ENCODE measurements around the gene GFRA1. TPM values are rescaled to one million over a fixed set of nuclear protein-coding genes. Genes with fewer than 3 reads are reported as not detected.

GFRA1 gene
- polyA plus RNA-seq, 2 of the 4 experiments (the other 2 are of a cell fraction) = 4.0 to 9.5 TPM

GRCh38 chr10:116159197-116159596 is 113.8 kb downstream of the GFRA1 start (continued):
- TF ChIP-seq PHF8 (IDR thresholded peaks at IDR 0.05; ENCODE audit: borderline replicate concordance, low read depth) = no peak

DNA sequence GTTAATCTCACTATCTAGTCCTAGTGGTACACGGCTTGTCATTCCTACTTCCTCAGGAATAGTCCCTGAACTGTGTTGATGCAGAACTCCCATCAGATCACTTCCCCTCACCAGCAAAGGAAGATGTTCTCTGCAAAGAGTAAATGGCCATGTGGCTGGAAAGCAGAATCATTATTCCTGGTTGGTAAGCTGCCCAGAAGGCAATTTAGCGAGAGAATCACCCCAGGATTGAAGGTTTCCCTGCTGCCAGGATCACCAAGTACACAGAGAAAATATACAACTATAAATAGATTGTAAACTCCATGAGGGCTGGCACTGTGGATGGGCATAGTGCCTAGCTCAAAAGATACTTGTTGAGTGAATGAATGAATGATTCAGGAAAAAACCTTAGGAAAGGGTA is 115.0 kb downstream of the GFRA1 start:
- Histone ChIP-seq H3K4me1 (no peaks in the 10 kb centered on the region), H3K4me3 (no peak overlapping the region), H3K27ac (no peak overlapping the region), H3K4me2 (no peak overlapping the region), H3K9me3 (no peaks in the 10 kb centered on the region)
- DNase-seq (ENCODE audit: low read depth in 1 of 2, low spot score in 1 of 2) (no peak), ATAC-seq (no peak), FAIRE-seq (no peak)
- TF ChIP-seq BHLHE40 (IDR thresholded peaks at IDR 0.05; ENCODE audit: low read depth, low read length) = no peak
- no peak for TF ChIP-seq HES2 (IDR thresholded peaks at IDR 0.05)
- TF ChIP-seq JUN (IDR thresholded peaks at IDR 0.05) = no peak
- no peak for TF ChIP-seq ZNF302 (CRISPR knock-in tag; IDR thresholded peaks at IDR 0.05)
- no peak for TF ChIP-seq PHF8 (IDR thresholded peaks at IDR 0.05; ENCODE audit: borderline replicate concordance, low read depth)
- TF ChIP-seq, protein P1, sequence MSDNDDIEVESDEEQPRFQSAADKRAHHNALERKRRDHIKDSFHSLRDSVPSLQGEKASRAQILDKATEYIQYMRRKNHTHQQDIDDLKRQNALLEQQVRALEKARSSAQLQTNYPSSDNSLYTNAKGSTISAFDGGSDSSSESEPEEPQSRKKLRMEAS (IDR thresholded peaks at IDR 0.05) = no peak
- TF ChIP-seq PBX3 (IDR thresholded peaks at IDR 0.05) = no peak
- no peak for TF ChIP-seq KDM5A (IDR thresholded peaks at IDR 0.05)
- TF ChIP-seq, protein P2, sequence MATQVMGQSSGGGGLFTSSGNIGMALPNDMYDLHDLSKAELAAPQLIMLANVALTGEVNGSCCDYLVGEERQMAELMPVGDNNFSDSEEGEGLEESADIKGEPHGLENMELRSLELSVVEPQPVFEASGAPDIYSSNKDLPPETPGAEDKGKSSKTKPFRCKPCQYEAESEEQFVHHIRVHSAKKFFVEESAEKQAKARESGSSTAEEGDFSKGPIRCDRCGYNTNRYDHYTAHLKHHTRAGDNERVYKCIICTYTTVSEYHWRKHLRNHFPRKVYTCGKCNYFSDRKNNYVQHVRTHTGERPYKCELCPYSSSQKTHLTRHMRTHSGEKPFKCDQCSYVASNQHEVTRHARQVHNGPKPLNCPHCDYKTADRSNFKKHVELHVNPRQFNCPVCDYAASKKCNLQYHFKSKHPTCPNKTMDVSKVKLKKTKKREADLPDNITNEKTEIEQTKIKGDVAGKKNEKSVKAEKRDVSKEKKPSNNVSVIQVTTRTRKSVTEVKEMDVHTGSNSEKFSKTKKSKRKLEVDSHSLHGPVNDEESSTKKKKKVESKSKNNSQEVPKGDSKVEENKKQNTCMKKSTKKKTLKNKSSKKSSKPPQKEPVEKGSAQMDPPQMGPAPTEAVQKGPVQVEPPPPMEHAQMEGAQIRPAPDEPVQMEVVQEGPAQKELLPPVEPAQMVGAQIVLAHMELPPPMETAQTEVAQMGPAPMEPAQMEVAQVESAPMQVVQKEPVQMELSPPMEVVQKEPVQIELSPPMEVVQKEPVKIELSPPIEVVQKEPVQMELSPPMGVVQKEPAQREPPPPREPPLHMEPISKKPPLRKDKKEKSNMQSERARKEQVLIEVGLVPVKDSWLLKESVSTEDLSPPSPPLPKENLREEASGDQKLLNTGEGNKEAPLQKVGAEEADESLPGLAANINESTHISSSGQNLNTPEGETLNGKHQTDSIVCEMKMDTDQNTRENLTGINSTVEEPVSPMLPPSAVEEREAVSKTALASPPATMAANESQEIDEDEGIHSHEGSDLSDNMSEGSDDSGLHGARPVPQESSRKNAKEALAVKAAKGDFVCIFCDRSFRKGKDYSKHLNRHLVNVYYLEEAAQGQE (IDR thresholded peaks at IDR 0.05) = no peak
- no peak for TF ChIP-seq HOXB13 (CRISPR knock-in tag; IDR thresholded peaks at IDR 0.05; ENCODE audit: low read depth)
- TF ChIP-seq ZC3H11A (IDR thresholded peaks at IDR 0.05) = no peak
- no peak for TF ChIP-seq ATOH8 (CRISPR knock-in tag; IDR thresholded peaks at IDR 0.05; ENCODE audit: low read depth)
- no peak for TF ChIP-seq CHD4 (IDR thresholded peaks at IDR 0.05; ENCODE audit: borderline replicate concordance)
- TF ChIP-seq FOSL2 (IDR thresholded peaks at IDR 0.05) = no peak
- no peak for TF ChIP-seq FOSL2 (CRISPR knock-in tag; IDR thresholded peaks at IDR 0.05)
- ChIA-PET CTCF (no interaction called here), POLR2A (no interaction called here)
- WGBS (ENCODE audit: missing lambda C conversion rate) = 36% methylated on average over 2 of the region's 2 CpGs

GRCh38 chr10:116157485-116157884 is 115.5 kb downstream of the GFRA1 start:
- ATAC-seq (no peak), DNase-seq (ENCODE audit: low read depth in 1 of 2, low spot score in 1 of 2) (no peak), FAIRE-seq (no peak)
- Histone ChIP-seq H3K4me3 (no peak overlapping the region), H3K4me2 (no peak overlapping the region), H3K9me3 (no peaks in the 10 kb centered on the region), H3K4me1 (no peaks in the 10 kb centered on the region), H3K27ac (no peak overlapping the region)
- TF ChIP-seq, protein P3, sequence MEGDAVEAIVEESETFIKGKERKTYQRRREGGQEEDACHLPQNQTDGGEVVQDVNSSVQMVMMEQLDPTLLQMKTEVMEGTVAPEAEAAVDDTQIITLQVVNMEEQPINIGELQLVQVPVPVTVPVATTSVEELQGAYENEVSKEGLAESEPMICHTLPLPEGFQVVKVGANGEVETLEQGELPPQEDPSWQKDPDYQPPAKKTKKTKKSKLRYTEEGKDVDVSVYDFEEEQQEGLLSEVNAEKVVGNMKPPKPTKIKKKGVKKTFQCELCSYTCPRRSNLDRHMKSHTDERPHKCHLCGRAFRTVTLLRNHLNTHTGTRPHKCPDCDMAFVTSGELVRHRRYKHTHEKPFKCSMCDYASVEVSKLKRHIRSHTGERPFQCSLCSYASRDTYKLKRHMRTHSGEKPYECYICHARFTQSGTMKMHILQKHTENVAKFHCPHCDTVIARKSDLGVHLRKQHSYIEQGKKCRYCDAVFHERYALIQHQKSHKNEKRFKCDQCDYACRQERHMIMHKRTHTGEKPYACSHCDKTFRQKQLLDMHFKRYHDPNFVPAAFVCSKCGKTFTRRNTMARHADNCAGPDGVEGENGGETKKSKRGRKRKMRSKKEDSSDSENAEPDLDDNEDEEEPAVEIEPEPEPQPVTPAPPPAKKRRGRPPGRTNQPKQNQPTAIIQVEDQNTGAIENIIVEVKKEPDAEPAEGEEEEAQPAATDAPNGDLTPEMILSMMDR (IDR thresholded peaks at IDR 0.05) = no peak
- TF ChIP-seq EP300 (IDR thresholded peaks at IDR 0.05) (no peak), HOXB13 (CRISPR knock-in tag; IDR thresholded peaks at IDR 0.05; ENCODE audit: low read depth) (no peak), HEYL (CRISPR knock-in tag; IDR thresholded peaks at IDR 0.05) (no peak)
- TF ChIP-seq, protein P1 (IDR thresholded peaks at IDR 0.05) = no peak
- 64% methylated on average over 1 of the region's 1 CpG for WGBS (ENCODE audit: missing lambda C conversion rate)
- CTCF ChIA-PET = no interaction called here
- POLR2A ChIA-PET = no interaction called here
